IMR-90 (cell line): ENCODE results near the gene IL1RAP. TPM values are rescaled to one million over a fixed set of nuclear protein-coding genes. Genes with fewer than 3 reads are reported as not detected.

ENCODE experiments used
- ATAC-seq: fragments of 200-7000 bp; cut with Tn5 transposase; 2 replicates; pipeline ENCODE4 v1.9.1; 2020; ENCODE audit warnings: low read depth, mild to moderate bottlenecking, moderate library complexity
- BruUV-seq: library from RNA; stranded (reverse); fragments of 400-500 nt; replicated peaks from 2 replicates; lab custom pipeline; 2021; lab: Mats Ljungman, UMichigan
- CTCF ChIA-PET: fragments of 300-600 bp; formaldehyde crosslinking; extraction: SDS; loops from one replicate; lab custom pipeline; 2021; ENCODE audit warnings: antibody characterized with exemption; lab: Yijun Ruan, JAX
- POLR2A ChIA-PET: fragments of 300-600 bp; sonication (Branson Sonifier 250); formaldehyde crosslinking; loops from one replicate; lab custom pipeline; 2022; ENCODE audit warnings: antibody characterized with exemption; ENCODE audit not compliant: unreplicated experiment; lab: Charles Lee
- DNase-seq: peaks from one replicate; pipeline ENCODE4 v3.0.0; 2013
- H2AFZ ChIP-seq: replicated peaks from 2 replicates; pipeline ENCODE3; 2013; ENCODE audit warnings: low read length, mild to moderate bottlenecking; ENCODE audit not compliant: poor library complexity
- H2AK5ac ChIP-seq: 2 replicates; pipeline ENCODE4 v1.6.1; 2013; ENCODE audit warnings: low read depth, low read length, inconsistent platforms
- H2AK9ac ChIP-seq: replicated peaks from 2 replicates; pipeline ENCODE3; 2013; ENCODE audit warnings: mild to moderate bottlenecking, low read depth, low read length, moderate library complexity; ENCODE audit not compliant: poor library complexity
- H2BK120ac ChIP-seq: 2 replicates; pipeline ENCODE4 v1.6.1; 2013; ENCODE audit warnings: low read depth, low read length, inconsistent platforms
- H2BK15ac ChIP-seq: 3 replicates; pipeline ENCODE4 v1.6.1; 2013; ENCODE audit warnings: low read depth, low read length, inconsistent platforms
- H2BK20ac ChIP-seq: 2 replicates; pipeline ENCODE4 v1.6.1; 2013; ENCODE audit warnings: low read depth, mild to moderate bottlenecking, inconsistent platforms, low read length, moderate library complexity
- H2BK5ac ChIP-seq: 2 replicates; pipeline ENCODE4 v1.6.1; 2013; ENCODE audit warnings: mild to moderate bottlenecking, low read depth, low read length, inconsistent platforms; ENCODE audit not compliant: poor library complexity, severe bottlenecking
- H3K14ac ChIP-seq: replicated peaks from 2 replicates; pipeline ENCODE4 v1.6.1; 2013; ENCODE audit warnings: low read depth, low read length, inconsistent platforms
- H3K18ac ChIP-seq: 2 replicates; pipeline ENCODE4 v1.6.1; 2013; ENCODE audit warnings: low read depth, low read length, control low read depth
- H3K23ac ChIP-seq: 2 replicates; pipeline ENCODE4 v1.6.1; 2013; ENCODE audit warnings: low read depth, low read length, inconsistent platforms
- H3K27ac ChIP-seq: 2 replicates; pipeline ENCODE4 v1.5.1; 2013; ENCODE audit warnings: mild to moderate bottlenecking, control low read depth, low read length; ENCODE audit not compliant: insufficient read depth
- H3K27me3 ChIP-seq: 2 replicates; pipeline ENCODE4 v1.6.1; 2013; ENCODE audit warnings: low read length; ENCODE audit not compliant: control insufficient read depth, insufficient read depth
- H3K36me3 ChIP-seq: 2 replicates; pipeline ENCODE4 v1.6.1; 2013; ENCODE audit warnings: low read length, mixed read lengths; ENCODE audit not compliant: control insufficient read depth, insufficient read depth
- H3K4ac ChIP-seq: 2 replicates; pipeline ENCODE4 v1.6.1; 2013; ENCODE audit warnings: low read depth, low read length, inconsistent platforms
- H3K4me1 ChIP-seq: 2 replicates; pipeline ENCODE4 v1.6.1; 2013; ENCODE audit warnings: low read length, mixed read lengths; ENCODE audit not compliant: control insufficient read depth, insufficient read depth
- H3K4me2 ChIP-seq: 2 replicates; pipeline ENCODE4 v1.6.1; 2013; ENCODE audit warnings: low read depth, mild to moderate bottlenecking, control low read depth, low read length, moderate library complexity
- H3K4me3 ChIP-seq: 2 replicates; pipeline ENCODE4 v1.5.1; 2013; ENCODE audit warnings: low read depth, mild to moderate bottlenecking, control low read depth, low read length, moderate library complexity; ENCODE audit not compliant: insufficient read depth
- H3K56ac ChIP-seq: 2 replicates; pipeline ENCODE4 v1.6.1; 2013; ENCODE audit warnings: low read length, inconsistent platforms; ENCODE audit not compliant: insufficient read depth; ENCODE audit errors: extremely low read depth
- H3K79me1 ChIP-seq, 2 experiments: 2 replicates each; pipeline ENCODE4 v1.6.1; 2013; ENCODE audit warnings: low read length in 2 of 2, inconsistent platforms in 1 of 2, low read depth in 1 of 2
- H3K9ac ChIP-seq: 2 replicates; pipeline ENCODE4 v1.6.1; 2013; ENCODE audit warnings: low read depth, low read length, control low read depth
- H3K9me1 ChIP-seq: 2 replicates; pipeline ENCODE4 v1.6.1; 2013; ENCODE audit warnings: low read length, inconsistent platforms; ENCODE audit not compliant: insufficient read depth
- H3K9me3 ChIP-seq: 2 replicates; pipeline ENCODE4 v1.6.1; 2013; ENCODE audit warnings: low read length; ENCODE audit not compliant: control insufficient read depth, insufficient read depth
- H4K20me1 ChIP-seq: 2 replicates; pipeline ENCODE4 v1.6.1; 2013; ENCODE audit warnings: low read length, inconsistent platforms; ENCODE audit not compliant: insufficient read depth
- H4K5ac ChIP-seq: 2 replicates; pipeline ENCODE4 v1.6.1; 2013; ENCODE audit warnings: mild to moderate bottlenecking, low read depth, low read length, control low read depth
- H4K8ac ChIP-seq, 2 experiments: 2 replicates each; pipeline ENCODE4 v1.6.1; 2013; ENCODE audit warnings: low read depth in 2 of 2, low read length in 2 of 2, control low read depth in 1 of 2, inconsistent platforms in 1 of 2
- H4K91ac ChIP-seq: 2 replicates; pipeline ENCODE4 v1.6.1; 2013; ENCODE audit warnings: low read depth, low read length, inconsistent platforms; ENCODE audit not compliant: insufficient read depth
- FOS ChIP-seq: fragments of 150-350 bp; IDR thresholded peaks from 2 replicates; pipeline ENCODE4 v1.6.1; 2016; ENCODE audit warnings: low read depth, low read length
- MAZ ChIP-seq: IDR thresholded peaks from 2 replicates; pipeline ENCODE4 v1.6.1; 2012; ENCODE audit warnings: low read depth, mild to moderate bottlenecking, low read length, improper control_type of control experiment, moderate library complexity, borderline replicate concordance
- NFE2L2 ChIP-seq: fragments of 150-350 bp; IDR thresholded peaks from 2 replicates; pipeline ENCODE4 v1.6.1; 2016; ENCODE audit warnings: low read depth, mild to moderate bottlenecking, low read length
- POLR2A ChIP-seq: IDR thresholded peaks from 2 replicates; pipeline ENCODE4 v1.6.1; 2012; ENCODE audit warnings: mild to moderate bottlenecking, low read depth, low read length
- RAD21 ChIP-seq: IDR thresholded peaks from 2 replicates; pipeline ENCODE4 v1.6.1; 2012; ENCODE audit warnings: low read length, improper control_type of control experiment
- USF2 ChIP-seq: fragments of 150-350 bp; IDR thresholded peaks from 2 replicates; pipeline ENCODE4 v1.6.1; 2017; ENCODE audit warnings: mild to moderate bottlenecking, antibody characterized with exemption, low read length, low read depth
- WGBS, 2 experiments: methylation state at CpG; one replicate each; pipeline versions ENCODE4 v1.1.5 to v1.1.7; 2013; ENCODE audit warnings: missing lambda C conversion rate in 2 of 2; ENCODE audit not compliant: insufficient read length in 1 of 2; ENCODE audit errors: extremely low coverage in 2 of 2; 5-methylcytosine and 5-hydroxymethylcytosine counted together
- dilution Hi-C: fragments of 300-500 bp; cut with HindIII; formaldehyde crosslinking; loops from one replicate; pipeline ENCODE4 v1.14.3; 2018; ENCODE audit warnings: low sequenced_read_pairs; ENCODE audit not compliant: unreplicated experiment
- in situ Hi-C: fragments of 300-500 bp; cut with MboI; formaldehyde crosslinking; loops from 3 replicates; pipeline ENCODE4 v1.14.3; 2019; ENCODE audit warnings: low sequenced_read_pairs, inconsistent platforms, mixed read lengths
- intact Hi-C: fragments of 100-400 bp; cut with micrococcal nuclease; formaldehyde crosslinking; loops from 2 replicates; pipeline ENCODE4 v1.10.0; 2022
- polyA plus RNA-seq, 3 experiments: library from polyadenylated mRNA; depleted of rRNA; stranded (reverse); fragments of >200 nt; gene quantifications; 2 replicates each; pipeline ENCODE4 v1.2.3, GENCODE V29; 2012; ENCODE audit warnings: low replicate concordance in 1 of 3
- total RNA-seq: library from RNA; depleted of rRNA; stranded (reverse); fragments of >200 nt; gene quantifications from 2 replicates; pipeline ENCODE4 v1.2.3, GENCODE V29; 2012

The IL1RAP gene
- total and polyA plus RNA-seq, 2 of the 4 experiments (the other 2 are of a cell fraction) = 8.3 to 11.3 TPM

- H3K27me3 ChIP-seq = no peaks in the 10 kb centered on the region
- H4K5ac ChIP-seq = no peak overlapping the region
- H3K79me1 ChIP-seq = peaks cover 23 to 39% of the 10 kb centered on the region in 2 experiments
- H2BK5ac ChIP-seq = no peak overlapping the region
- intact Hi-C loops (loop anchor here (5.0 kb wide), 1 partner anchor 166 kb away; no protein-coding TSS in a partner anchor), in situ Hi-C loops (no loop called here), dilution Hi-C loops (no loop called here)
- no peak overlapping the region for H3K4me3 ChIP-seq
- no peaks in the 10 kb centered on the region for H4K20me1 ChIP-seq
- H3K27ac ChIP-seq = no peak overlapping the region
- ATAC-seq = no peak
- peaks cover 6% of the 10 kb centered on the region for H3K9me1 ChIP-seq
- H2BK120ac ChIP-seq = no peak overlapping the region
- H3K9ac ChIP-seq = no peak overlapping the region
- no peak overlapping the region for H4K91ac ChIP-seq
- H2AFZ ChIP-seq = no peak overlapping the region
- no peak overlapping the region for H2AK5ac ChIP-seq
- H2AK9ac ChIP-seq = no peak overlapping the region
- no peak overlapping the region for H2BK20ac ChIP-seq
- no peak overlapping the region for H3K4ac ChIP-seq
- no peak for TF ChIP-seq USF2
- no peak for TF ChIP-seq RAD21
- no peak for TF ChIP-seq NFE2L2
- TF ChIP-seq MAZ = no peak
- TF ChIP-seq POLR2A = no peak
- TF ChIP-seq FOS = no peak
- H3K23ac ChIP-seq = 0 out of 2 replicates have a peak overlapping the region, but pooled peaks have one; percentile 3
- H2BK15ac ChIP-seq = no peak overlapping the region
- peaks cover 15% of the 10 kb centered on the region for H3K4me1 ChIP-seq
- no peaks in the 10 kb centered on the region for H3K36me3 ChIP-seq
- no peak overlapping the region for H3K14ac ChIP-seq
- no peak overlapping the region for H3K18ac ChIP-seq
- no peak overlapping the region for H3K4me2 ChIP-seq
- ChIA-PET CTCF (interaction anchor here (1.2 kb wide), 1 partner anchor 15 kb away, joined by 4 read pairs; no protein-coding TSS in a partner anchor), POLR2A (interaction anchor here (0.8 kb wide), 1 partner anchor 10 kb away, joined by 3 read pairs; no protein-coding TSS in a partner anchor)
- no peaks in the 10 kb centered on the region for H3K9me3 ChIP-seq
- BruUV-seq = no TSS peak
- 29% methylated on average over 1 of the region's 3 CpGs; no CpG with 5 or more reads in 1 of the 2 experiments for WGBS, 2 experiments
- no peak overlapping the region for H3K56ac ChIP-seq
- H4K8ac ChIP-seq = no peak overlapping the region; a peak in 1 of 4 replicates
- DNase-seq = peak; percentile 32
Measured at GRCh38 chr3:190531406-190531805, 17.5 kb downstream of the IL1RAP start.
